ENCODE measurements around the gene CENPB. TPM values are rescaled to one million over a fixed set of nuclear protein-coding genes. Genes with fewer than 3 reads are reported as not detected.

The CENPB gene
- polyA plus RNA-seq, 1 of the 3 experiments (the other 2 are of a cell fraction): 41.2 TPM

DNA sequence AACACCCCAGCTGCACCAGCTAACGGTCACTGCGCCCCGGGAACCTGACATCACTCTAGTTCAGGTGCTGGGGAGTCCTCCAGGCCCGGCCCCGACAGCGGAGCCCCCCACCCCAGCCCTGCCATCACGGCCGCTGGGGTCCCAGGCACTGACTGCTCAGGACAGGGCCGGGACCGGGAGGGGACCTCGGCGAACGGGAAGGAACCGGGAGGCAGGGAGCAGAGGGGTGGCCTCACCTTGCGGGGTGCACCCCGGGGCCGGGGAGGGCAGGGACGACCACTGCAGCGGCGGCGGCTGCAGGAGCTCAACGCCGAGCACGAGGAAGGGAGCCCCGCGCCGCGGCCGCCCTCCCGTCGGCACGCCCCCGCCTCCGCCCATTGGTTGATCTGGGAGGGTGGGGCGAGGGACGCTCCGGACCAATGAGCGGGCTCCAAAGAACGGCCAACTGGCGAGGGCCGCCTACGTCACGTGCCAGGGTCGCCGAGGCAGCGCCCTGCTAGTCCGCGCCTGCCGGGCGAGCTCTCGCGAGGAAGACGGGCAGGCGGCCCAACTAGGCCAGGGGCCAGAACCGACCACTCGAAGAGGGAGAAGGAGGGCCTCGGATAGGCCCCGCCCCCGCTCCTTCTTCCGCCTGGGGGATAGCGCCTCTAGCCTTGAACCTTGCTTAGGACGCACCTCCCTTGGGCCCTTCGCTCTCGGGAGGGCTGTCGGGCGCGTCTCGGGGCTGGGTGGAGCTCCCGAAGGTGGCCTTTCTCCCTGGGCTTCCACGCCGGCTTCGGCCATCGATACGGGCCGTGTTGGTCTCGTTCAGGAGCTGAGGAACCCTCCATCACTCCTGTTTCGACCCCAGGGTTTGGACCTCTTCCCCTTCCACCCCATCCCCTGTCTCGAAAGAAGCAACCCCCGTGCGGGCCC lies 18.9 kb downstream of the CENPB start, which contains the start of gene ADISSP:
Gene ADISSP (minus strand): TSS at position 327 of the 915 bp plus-strand sequence. CDS start 7,653 bp downstream, outside the sequence.
- POLR2A ChIA-PET: interaction anchor here (0.6 to 2.7 kb wide), 13 partner anchors 10 to 221 kb away, joined by 3 to 18 read pairs (median 5); partner anchors contain the start of genes AP5S1, CDC25B, CENPB and SPEF1
- Histone ChIP-seq H3K79me2 (ENCODE audit: insufficient read depth) (peaks cover 11% of the 10 kb centered on the region; the same call in 1 of the 2 replicates), H4K20me1 (ENCODE audit: insufficient read depth) (no peaks in the 10 kb centered on the region), H3F3A (replicated peaks; ENCODE audit: insufficient read depth) (peaks cover 17% of the 10 kb centered on the region), H3K36me3 (replicated peaks in 1 of 2; ENCODE audit: control insufficient read depth in 1 of 2, insufficient read depth in 2 of 2, low read length in 1 of 2) (no peaks in the 10 kb centered on the region), H3K27me3 (ENCODE audit: insufficient read depth) (no peaks in the 10 kb centered on the region), H3K27ac (ENCODE audit: low read depth in 2 of 2, low read length in 1 of 2) (peak within 1 kb of the TSS; percentile 94 to 95), H3K9me2 (no peaks in the 10 kb centered on the region), H3K4me3 (ENCODE audit: low read depth in 2 of 2, low read length in 1 of 2) (peak within 1 kb of the TSS; percentile 83 to 93), H3K4me1 (ENCODE audit: control insufficient read depth in 1 of 2, insufficient read depth in 2 of 2, low read depth in 1 of 2, low read length in 1 of 2) (peaks cover 9 to 22% of the 10 kb centered on the region in 2 experiments; a peak in 3 of 4 replicates), H2AFZ (ENCODE audit: low read depth) (peak within 1 kb of the TSS; percentile 95), H3K9ac (peak within 1 kb of the TSS; percentile 97), H3K9me3 (no peaks in the 10 kb centered on the region), H3K4me2 (peak within 1 kb of the TSS; percentile 97)
- TF ChIP-seq ELF1 (IDR thresholded peaks at IDR 0.05) (peak; percentile 72), CHD2 (IDR thresholded peaks at IDR 0.05; ENCODE audit: low read length, partially characterized antibody) (peak; percentile 99), MXI1 (IDR thresholded peaks at IDR 0.05; ENCODE audit: low read depth, low read length) (peak; percentile 96), FOSL2 (IDR thresholded peaks at IDR 0.05; ENCODE audit: borderline replicate concordance, low read depth) (no peak), TAF1 (IDR thresholded peaks at IDR 0.05; ENCODE audit: borderline replicate concordance, low read depth, low read length) (peak; percentile 48), CTCF (IDR thresholded peaks at IDR 0.05) (peak; percentile 28), USF1 (IDR thresholded peaks at IDR 0.05; ENCODE audit: borderline replicate concordance, low read depth) (peak; percentile 94), POLR2AphosphoS5 (IDR thresholded peaks at IDR 0.05; ENCODE audit: low read depth, low read length) (peak; percentile 81), JUND (IDR thresholded peaks at IDR 0.05) (no peak), RCOR1 (IDR thresholded peaks at IDR 0.05; ENCODE audit: low read length) (no peak), RAD21 (IDR thresholded peaks at IDR 0.05; ENCODE audit: low read length) (no peak), SIN3A (IDR thresholded peaks at IDR 0.05; ENCODE audit: borderline replicate concordance, low read depth, low read length) (peak; percentile 42; the same call in 1 of the 2 replicates), TEAD4 (IDR thresholded peaks at IDR 0.05; ENCODE audit: borderline replicate concordance, insufficient read depth) (no peak), MAX (IDR thresholded peaks at IDR 0.05; ENCODE audit: low read depth) (peak; percentile 88)
- TF ChIP-seq, protein P1, sequence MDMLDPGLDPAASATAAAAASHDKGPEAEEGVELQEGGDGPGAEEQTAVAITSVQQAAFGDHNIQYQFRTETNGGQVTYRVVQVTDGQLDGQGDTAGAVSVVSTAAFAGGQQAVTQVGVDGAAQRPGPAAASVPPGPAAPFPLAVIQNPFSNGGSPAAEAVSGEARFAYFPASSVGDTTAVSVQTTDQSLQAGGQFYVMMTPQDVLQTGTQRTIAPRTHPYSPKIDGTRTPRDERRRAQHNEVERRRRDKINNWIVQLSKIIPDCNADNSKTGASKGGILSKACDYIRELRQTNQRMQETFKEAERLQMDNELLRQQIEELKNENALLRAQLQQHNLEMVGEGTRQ (IDR thresholded peaks at IDR 0.05; ENCODE audit: borderline replicate concordance, low read depth, low read length): peak; percentile 81
- TF ChIP-seq, protein P2, sequence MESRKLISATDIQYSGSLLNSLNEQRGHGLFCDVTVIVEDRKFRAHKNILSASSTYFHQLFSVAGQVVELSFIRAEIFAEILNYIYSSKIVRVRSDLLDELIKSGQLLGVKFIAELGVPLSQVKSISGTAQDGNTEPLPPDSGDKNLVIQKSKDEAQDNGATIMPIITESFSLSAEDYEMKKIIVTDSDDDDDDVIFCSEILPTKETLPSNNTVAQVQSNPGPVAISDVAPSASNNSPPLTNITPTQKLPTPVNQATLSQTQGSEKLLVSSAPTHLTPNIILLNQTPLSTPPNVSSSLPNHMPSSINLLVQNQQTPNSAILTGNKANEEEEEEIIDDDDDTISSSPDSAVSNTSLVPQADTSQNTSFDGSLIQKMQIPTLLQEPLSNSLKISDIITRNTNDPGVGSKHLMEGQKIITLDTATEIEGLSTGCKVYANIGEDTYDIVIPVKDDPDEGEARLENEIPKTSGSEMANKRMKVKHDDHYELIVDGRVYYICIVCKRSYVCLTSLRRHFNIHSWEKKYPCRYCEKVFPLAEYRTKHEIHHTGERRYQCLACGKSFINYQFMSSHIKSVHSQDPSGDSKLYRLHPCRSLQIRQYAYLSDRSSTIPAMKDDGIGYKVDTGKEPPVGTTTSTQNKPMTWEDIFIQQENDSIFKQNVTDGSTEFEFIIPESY (IDR thresholded peaks at IDR 0.05; ENCODE audit: borderline replicate concordance, low read depth): peak; percentile 95
- TF ChIP-seq, protein P3, sequence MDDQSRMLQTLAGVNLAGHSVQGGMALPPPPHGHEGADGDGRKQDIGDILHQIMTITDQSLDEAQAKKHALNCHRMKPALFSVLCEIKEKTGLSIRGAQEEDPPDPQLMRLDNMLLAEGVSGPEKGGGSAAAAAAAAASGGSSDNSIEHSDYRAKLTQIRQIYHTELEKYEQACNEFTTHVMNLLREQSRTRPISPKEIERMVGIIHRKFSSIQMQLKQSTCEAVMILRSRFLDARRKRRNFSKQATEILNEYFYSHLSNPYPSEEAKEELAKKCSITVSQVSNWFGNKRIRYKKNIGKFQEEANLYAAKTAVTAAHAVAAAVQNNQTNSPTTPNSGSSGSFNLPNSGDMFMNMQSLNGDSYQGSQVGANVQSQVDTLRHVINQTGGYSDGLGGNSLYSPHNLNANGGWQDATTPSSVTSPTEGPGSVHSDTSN (IDR thresholded peaks at IDR 0.05): no peak
- peak; percentile 99 for DNase-seq
- CTCF ChIA-PET: interaction anchor here (0.6 to 13.1 kb wide), 19 partner anchors 9 to 318 kb away, joined by 3 to 151 read pairs (median 9); partner anchors contain the start of genes AP5S1, CENPB and SPEF1
- WGBS (ENCODE audit: low lambda C conversion rate): under 1% methylated on average over 24 of the region's 80 CpGs
